ENCODE data around the gene TTLL5. TPM values are rescaled to one million over a fixed set of nuclear protein-coding genes. Genes with fewer than 3 reads are reported as not detected.

The TTLL5 gene
- total and polyA plus RNA-seq, 9 of the 15 experiments (the other 6 are each of a cell fraction or from before 2014, with no cell fraction given): 4.1 to 18.9 (median 12.6) TPM

DNA sequence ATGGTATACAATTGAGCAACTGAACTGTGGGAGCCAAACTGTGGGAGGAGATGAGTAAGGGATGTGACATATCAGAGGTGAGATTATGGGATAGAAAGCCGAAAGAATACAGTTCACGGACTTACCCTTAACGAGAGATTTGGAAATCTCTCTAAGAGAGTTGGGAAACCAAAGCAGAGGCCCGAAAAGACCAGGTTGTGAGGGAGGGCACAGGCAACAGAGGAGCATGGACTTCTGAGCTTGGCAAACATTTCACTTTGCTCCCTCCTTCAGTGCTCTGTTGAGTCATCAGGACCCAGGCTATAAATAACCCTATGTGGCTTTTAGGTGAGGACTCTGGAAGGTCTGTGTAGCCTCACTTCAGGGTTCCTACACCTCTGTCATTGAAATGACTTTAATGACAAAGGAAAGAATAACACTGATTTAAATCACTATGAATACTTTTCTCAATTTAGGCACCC, 200.1 kb downstream of the TTLL5 start (continued):
- TF ChIP-seq CTBP1 (IDR thresholded peaks at IDR 0.05; ENCODE audit: borderline replicate concordance) (no peak; the same call in 1 of the 2 replicates), EP300 (IDR thresholded peaks at IDR 0.05; ENCODE audit: low read length) (peak; percentile 15; the same call in 1 of the 2 replicates), FOXM1 (IDR thresholded peaks at IDR 0.05; ENCODE audit: low read depth) (no peak), FOXM1 (CRISPR knock-in tag; IDR thresholded peaks at IDR 0.05; ENCODE audit: low read depth) (no peak)

DNA sequence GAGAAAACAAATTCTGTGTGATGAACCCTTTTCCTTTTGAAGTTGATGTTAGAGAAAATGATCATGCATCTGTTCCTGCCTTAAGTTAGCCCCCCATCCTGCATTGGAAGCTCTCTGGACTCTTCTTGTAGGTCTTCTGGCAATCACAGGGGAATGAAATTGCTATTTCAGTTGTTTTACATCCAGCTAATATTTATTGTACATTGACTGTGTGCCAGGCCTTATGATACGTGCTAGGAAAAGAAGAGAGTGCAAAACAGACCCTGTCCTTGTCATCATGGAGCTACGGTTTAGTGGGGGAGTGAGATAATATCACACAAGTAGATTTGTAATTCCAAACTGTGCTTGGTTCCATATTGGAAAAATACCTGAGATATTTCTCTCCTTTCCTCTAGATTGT, 202.2 kb downstream of the TTLL5 start:
- Histone ChIP-seq H3K36me3 (ENCODE audit: control insufficient read depth, insufficient read depth, low read length) (no peaks in the 10 kb centered on the region), H3K27ac (ENCODE audit: extremely low read depth, low read depth, low read length) (no peak overlapping the region), H3K4me1 (replicated peaks in 1 of 2; ENCODE audit: control insufficient read depth in 2 of 2, insufficient read depth in 2 of 2, low read length in 2 of 2) (peaks cover 0 to 22% of the 10 kb centered on the region in 2 experiments; a peak in 3 of 5 replicates), H3K9me3 (replicated peaks; ENCODE audit: control insufficient read depth, insufficient read depth, low read depth, low read length) (no peaks in the 10 kb centered on the region), H4K20me1 (replicated peaks; ENCODE audit: control insufficient read depth, insufficient read depth, low read length) (no peaks in the 10 kb centered on the region), H3K4me2 (ENCODE audit: insufficient read depth, low read length) (no peak overlapping the region), H3K9me1 (ENCODE audit: control insufficient read depth, insufficient read depth, low read length) (no peaks in the 10 kb centered on the region), H3K4me3 (no peak overlapping the region), H2AFZ (ENCODE audit: low read depth, low read length) (no peak overlapping the region), H3K27me3 (ENCODE audit: control insufficient read depth in 2 of 2, insufficient read depth in 2 of 2, low read length in 2 of 2) (no peaks in the 10 kb centered on the region), H3K9ac (ENCODE audit: insufficient read depth in 1 of 2, low read depth in 2 of 2, low read length in 2 of 2) (no peak overlapping the region), H3K79me2 (ENCODE audit: control insufficient read depth, insufficient read depth, low read length) (no peaks in the 10 kb centered on the region)
- CTCF ChIA-PET (ENCODE audit: low intra/inter-chr PET ratio): no interaction called here
- BruUV-seq (replicated peaks): no TSS peak
- intact Hi-C loops (cut with micrococcal nuclease): loop anchor here (5.0 kb wide), 1 partner anchor 151 kb away; no protein-coding TSS in a partner anchor
- POLR2A ChIA-PET: interaction anchor here (0.8 kb wide), 1 partner anchor 34 kb away, joined by 4 read pairs; no protein-coding TSS in a partner anchor
- in situ Hi-C loops (cut with MboI): no loop called here
- FAIRE-seq (no peak), ATAC-seq (no peak), DNase-seq (ENCODE audit: extremely low read depth in 1 of 4, low spot score in 3 of 4) (no peak)
- WGBS (ENCODE audit: insufficient coverage, low coverage, missing lambda C conversion rate): 48% methylated on average over 2 of the region's 2 CpGs
- TF ChIP-seq ZNF436 (CRISPR knock-in tag; IDR thresholded peaks at IDR 0.05) (no peak), RBM17 (IDR thresholded peaks at IDR 0.05; ENCODE audit: borderline replicate concordance, low read depth, low read length) (no peak), SRSF3 (IDR thresholded peaks at IDR 0.05; ENCODE audit: insufficient read depth, low read length) (no peak), HNRNPK (IDR thresholded peaks at IDR 0.05; ENCODE audit: low read depth, low read length, poor library complexity, severe bottlenecking) (no peak), MEIS2 (IDR thresholded peaks at IDR 0.05; ENCODE audit: partially characterized antibody) (no peak)
